ENCODE data around the gene GLT8D1. TPM values are rescaled to one million over a fixed set of nuclear protein-coding genes. Genes with fewer than 3 reads are reported as not detected.

The GLT8D1 gene, protein sequence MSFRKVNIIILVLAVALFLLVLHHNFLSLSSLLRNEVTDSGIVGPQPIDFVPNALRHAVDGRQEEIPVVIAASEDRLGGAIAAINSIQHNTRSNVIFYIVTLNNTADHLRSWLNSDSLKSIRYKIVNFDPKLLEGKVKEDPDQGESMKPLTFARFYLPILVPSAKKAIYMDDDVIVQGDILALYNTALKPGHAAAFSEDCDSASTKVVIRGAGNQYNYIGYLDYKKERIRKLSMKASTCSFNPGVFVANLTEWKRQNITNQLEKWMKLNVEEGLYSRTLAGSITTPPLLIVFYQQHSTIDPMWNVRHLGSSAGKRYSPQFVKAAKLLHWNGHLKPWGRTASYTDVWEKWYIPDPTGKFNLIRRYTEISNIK
- total RNA-seq (2022; extraction: Qiagen RNA extraction; ENCODE audit: low read depth), result 34.1 to 43.1 TPM (median 37.2 TPM) in 5 replicates

DNA sequence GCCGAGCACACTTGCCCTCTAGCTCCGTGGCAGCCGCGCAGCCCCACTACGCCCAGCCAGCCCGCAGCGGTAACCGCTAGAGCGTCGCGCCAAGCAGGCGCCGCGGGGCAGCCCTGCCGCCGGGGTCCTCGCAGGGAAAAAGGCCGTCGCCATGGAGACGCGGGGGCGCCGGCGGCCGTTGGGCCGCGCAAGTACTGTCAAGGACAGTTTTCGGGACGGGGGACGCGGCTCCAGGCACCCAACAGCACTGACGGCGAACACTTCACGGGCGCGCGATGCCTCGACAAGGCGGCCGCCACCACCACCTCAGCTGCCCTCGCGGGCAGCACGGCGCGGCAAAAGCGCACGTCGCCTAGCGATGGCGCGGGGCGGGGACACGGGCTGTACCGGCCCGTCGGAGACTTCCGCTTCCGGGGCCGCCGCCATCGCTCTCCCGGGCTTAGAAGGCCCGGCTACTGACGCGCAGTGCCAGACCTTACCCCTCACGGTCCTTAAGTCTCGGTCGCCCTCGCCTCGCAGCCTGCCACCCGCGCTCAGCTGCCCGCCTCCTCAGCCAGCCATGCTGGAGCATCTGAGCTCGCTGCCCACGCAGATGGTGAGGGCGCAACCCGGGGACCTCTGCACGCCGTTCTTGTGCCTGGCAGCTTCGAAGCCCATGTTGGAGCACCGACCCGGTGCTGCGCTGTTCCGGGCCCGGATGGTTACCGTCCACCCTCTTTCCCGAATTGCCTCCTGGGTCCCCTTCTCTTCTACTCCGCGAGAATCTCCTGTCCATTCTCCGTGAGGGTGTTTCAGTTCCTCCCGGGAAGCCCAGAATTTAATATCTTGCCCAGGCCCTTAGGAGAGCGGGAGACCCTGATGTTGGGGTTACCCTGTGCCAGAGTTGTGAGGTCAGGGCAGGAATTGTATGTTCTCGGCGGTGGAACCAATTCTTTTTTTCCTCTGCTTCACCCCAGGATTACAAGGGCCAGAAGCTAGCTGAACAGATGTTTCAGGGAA, at the start of gene GLT8D1, which contains the start of gene SPCS1:
TSS of gene GLT8D1 (minus strand) at position 104 of the 999 bp plus-strand sequence. CDS start 5,331 bp downstream, outside the sequence.
TSS of gene SPCS1 (plus strand) at position 419 of the 999 bp plus-strand sequence. CDS start at position 560, 141 bp downstream.

DNA sequence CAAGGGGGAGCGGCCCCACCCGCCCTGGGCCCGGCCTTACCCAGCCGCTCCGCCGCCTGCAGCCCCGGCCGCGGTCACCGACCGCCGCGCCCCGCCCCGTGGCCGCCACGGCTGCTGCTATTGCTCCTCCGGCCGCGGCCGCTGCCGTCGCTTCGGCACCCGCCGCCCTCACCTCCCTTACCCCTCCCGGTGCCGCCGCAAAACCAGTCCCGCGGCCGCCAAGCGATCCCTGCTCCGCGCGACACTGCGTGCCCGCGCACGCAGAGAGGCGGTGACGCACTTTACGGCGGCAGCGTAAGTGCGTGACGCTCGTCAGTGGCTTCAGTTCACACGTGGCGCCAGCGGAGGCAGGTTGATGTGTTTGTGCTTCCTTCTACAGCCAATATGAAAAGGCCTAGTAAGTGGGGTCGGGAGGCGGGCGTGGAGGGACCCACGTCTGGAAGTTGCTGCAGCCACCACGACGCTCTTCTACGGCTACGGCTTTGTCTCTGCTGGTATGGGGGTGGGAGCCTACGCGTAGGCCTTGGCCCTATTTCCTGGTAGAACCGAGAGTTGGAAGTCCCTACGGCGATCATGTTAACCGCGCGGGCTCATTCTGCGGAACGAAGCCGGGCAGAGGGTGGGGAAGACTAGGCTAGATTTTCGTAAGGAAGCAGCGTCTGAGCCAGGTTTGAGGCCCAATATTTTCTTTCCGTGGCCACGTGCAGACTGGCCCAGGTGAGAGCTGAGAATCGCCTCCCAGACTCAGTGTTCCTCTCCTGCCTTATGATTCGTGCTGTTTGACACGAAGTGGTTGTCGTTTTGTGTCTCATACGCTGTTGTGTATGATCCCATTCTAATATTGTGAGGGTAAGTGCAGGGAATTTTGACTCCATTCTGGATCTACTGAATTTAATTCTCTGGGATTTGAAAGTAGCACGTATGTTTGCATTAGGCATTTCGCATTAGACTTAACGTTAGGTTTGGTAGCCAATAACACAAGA, 19.6 kb downstream of the GLT8D1 start, which contains the start of the genes GNL3 and PBRM1:
TSS of gene GNL3 (plus strand) at position 324 of the 983 bp plus-strand sequence. CDS start at position 385, 61 bp downstream.
TSS of gene PBRM1 (minus strand) at position 205 of the 983 bp plus-strand sequence.

Other genes with a start within 250 kb of the GLT8D1 start
- gene STAB1, start 210.5 kb downstream of the GLT8D1 start, total RNA-seq (2022; extraction: Qiagen RNA extraction; ENCODE audit: low read depth), result 0.05 TPM in 1 of 5 replicates, not detected in the others
- gene NT5DC2, start 171.9 kb downstream of the GLT8D1 start, total RNA-seq (2022; extraction: Qiagen RNA extraction; ENCODE audit: low read depth), result 78.9 to 109 TPM (median 101 TPM) in 5 replicates
- gene UQCC5, start 169.2 kb downstream of the GLT8D1 start, total RNA-seq (2022; extraction: Qiagen RNA extraction; ENCODE audit: low read depth), result 50.9 to 73.7 TPM (median 62.1 TPM) in 5 replicates
- gene PBRM1, start 19.9 kb downstream of the GLT8D1 start, total RNA-seq (2022; extraction: Qiagen RNA extraction; ENCODE audit: low read depth), result 11.2 to 15.4 TPM (median 15.0 TPM) in 5 replicates
- gene GNL3, start 19.8 kb downstream of the GLT8D1 start, total RNA-seq (2022; extraction: Qiagen RNA extraction; ENCODE audit: low read depth), result 96.1 to 184 TPM (median 103 TPM) in 5 replicates
- 138 to 175 TPM (median 157 TPM) in 5 replicates for gene SPCS1, start 315 bp upstream of the GLT8D1 start, total RNA-seq (2022; extraction: Qiagen RNA extraction; ENCODE audit: low read depth)
- 11.2 to 17.8 TPM (median 14.1 TPM) in 5 replicates for gene NEK4, start 65.1 kb upstream of the GLT8D1 start, total RNA-seq (2022; extraction: Qiagen RNA extraction; ENCODE audit: low read depth)
- not detected in 5 replicates for gene ITIH1, start 71.8 kb upstream of the GLT8D1 start, total RNA-seq (2022; extraction: Qiagen RNA extraction; ENCODE audit: low read depth)
- gene ITIH3, start 89.0 kb upstream of the GLT8D1 start, total RNA-seq (2022; extraction: Qiagen RNA extraction; ENCODE audit: low read depth), result 0.05 to 0.24 TPM in 2 of 5 replicates, not detected in the others
- gene ITIH4, start 124.9 kb upstream of the GLT8D1 start, total RNA-seq (2022; extraction: Qiagen RNA extraction; ENCODE audit: low read depth), result 0.45 to 1.4 TPM (median 0.69 TPM) in 5 replicates
- gene MUSTN1, start 129.2 kb upstream of the GLT8D1 start, total RNA-seq (2022; extraction: Qiagen RNA extraction; ENCODE audit: low read depth), result 0.52 TPM in 1 of 5 replicates, not detected in the others
- 6.7 to 9.6 TPM (median 8.7 TPM) in 5 replicates for gene STIMATE, start 191.8 kb upstream of the GLT8D1 start, total RNA-seq (2022; extraction: Qiagen RNA extraction; ENCODE audit: low read depth)